ENCODE data around the gene MYL7. TPM values are rescaled to one million over a fixed set of nuclear protein-coding genes. Genes with fewer than 3 reads are reported as not detected.

MYL7 gene
- total RNA-seq, 4 donors from 2014 or later = not detected

DNA sequence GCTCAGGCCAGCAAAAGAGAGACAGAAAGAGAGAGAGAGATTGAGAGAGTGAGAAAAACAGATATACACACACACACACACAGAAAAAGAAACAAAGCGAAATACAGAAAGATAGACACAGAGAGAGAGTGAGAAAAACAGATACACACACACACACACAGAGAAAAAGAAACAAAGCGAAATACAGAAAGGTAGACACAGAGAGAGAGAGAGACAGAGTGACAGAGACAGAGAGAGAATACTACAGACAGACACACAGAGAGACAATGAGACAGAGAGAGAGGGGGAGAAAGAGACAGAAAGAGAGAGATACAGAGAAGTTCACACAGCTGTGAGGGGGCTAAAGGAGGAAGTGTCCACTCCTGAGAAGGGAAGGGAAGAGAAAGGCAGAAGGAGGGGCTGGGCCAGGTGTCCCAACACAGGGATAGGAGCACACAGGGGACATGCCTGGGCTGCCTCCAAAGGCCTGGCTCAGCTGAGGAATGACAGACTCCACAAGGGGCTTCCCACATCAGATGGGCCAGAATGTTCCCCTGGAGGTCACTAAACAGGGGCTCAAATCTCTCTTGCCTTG is 43.8 kb upstream of the MYL7 start:
- Histone ChIP-seq H3K4me3 (no peak overlapping the region), H3K36me3 (no peaks in the 10 kb centered on the region), H3K4me1 (no peaks in the 10 kb centered on the region), H3K9me3 (peaks cover 0 to 3% of the 10 kb centered on the region in 2 donors), H3K27me3 (peaks cover 6% of the 10 kb centered on the region), H3K27ac (no peak overlapping the region)
- intact Hi-C loops (cut with DNase I; ENCODE audit: low total_unique reads) = no loop called here
- WGBS, 2 donors (ENCODE audit: low coverage in 1 of 2) = 73 to 77% methylated on average over 2 of the region's 2 CpGs
- no peak for DNase-seq
- no peak for TF ChIP-seq POLR2AphosphoS5 (IDR thresholded peaks at IDR 0.05)
- no peak for TF ChIP-seq EP300 (IDR thresholded peaks at IDR 0.05; ENCODE audit: low read depth)
- in situ Hi-C loops (cut with MboI; ENCODE audit: low pct_ligation_motif_present in 1 of 4, low pct_unique_long_range_greater_than_20kb in 1 of 4, low sequenced_read_pairs in 3 of 4) = no loop called here

DNA sequence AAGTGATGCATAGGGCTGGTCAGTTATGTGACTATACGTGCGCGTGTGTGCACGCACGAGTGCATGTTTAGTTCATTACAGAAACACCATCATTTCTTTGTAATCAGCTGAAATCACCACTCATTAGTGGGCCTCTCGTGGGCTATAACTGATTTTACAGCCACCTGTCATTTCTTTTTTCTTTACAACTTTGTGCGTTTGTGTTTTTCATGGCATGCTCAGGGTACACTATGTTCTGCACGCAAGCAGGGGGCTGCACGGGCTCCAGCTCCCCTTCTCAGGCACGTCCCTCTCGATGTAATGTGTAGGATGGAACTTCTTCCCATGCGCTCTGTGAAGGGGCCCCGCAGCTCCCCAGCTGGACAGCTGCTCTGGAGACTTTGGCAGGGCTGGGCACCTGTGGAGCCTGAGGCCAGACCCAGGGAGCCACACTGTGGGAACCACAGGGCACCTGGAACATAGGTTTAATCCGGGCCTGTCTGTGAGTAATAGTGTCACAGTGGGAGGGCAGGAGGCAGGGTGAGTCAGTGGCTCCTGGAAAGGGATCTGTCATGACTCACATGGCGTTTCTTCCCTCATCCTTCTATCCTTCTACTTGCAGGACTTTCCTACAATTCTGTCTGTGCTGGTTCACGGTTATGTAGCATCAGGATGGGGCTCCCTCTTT is 43.2 kb upstream of the MYL7 start:
- no peak for DNase-seq
- no peaks in the 10 kb centered on the region for H3K4me1 ChIP-seq
- H3K27me3 ChIP-seq = peaks cover 6% of the 10 kb centered on the region
- no peaks in the 10 kb centered on the region for H3K36me3 ChIP-seq
- in situ Hi-C loops (cut with MboI; ENCODE audit: low pct_ligation_motif_present in 1 of 4, low pct_unique_long_range_greater_than_20kb in 1 of 4, low sequenced_read_pairs in 3 of 4) (no loop called here), intact Hi-C loops (cut with DNase I; ENCODE audit: low total_unique reads) (no loop called here)
- no peak overlapping the region for H3K4me3 ChIP-seq
- H3K9me3 ChIP-seq = peaks cover 0 to 3% of the 10 kb centered on the region in 2 donors
- 70% methylated on average over 9 to 15 of the region's 16 CpGs for WGBS, 2 donors (ENCODE audit: low coverage in 1 of 2)
- H3K27ac ChIP-seq = no peak overlapping the region
- no peak for TF ChIP-seq EP300 (IDR thresholded peaks at IDR 0.05; ENCODE audit: low read depth)
- no peak for TF ChIP-seq POLR2A (IDR thresholded peaks at IDR 0.05)
- no peak for TF ChIP-seq POLR2AphosphoS5 (IDR thresholded peaks at IDR 0.05)
- TF ChIP-seq, protein P1, sequence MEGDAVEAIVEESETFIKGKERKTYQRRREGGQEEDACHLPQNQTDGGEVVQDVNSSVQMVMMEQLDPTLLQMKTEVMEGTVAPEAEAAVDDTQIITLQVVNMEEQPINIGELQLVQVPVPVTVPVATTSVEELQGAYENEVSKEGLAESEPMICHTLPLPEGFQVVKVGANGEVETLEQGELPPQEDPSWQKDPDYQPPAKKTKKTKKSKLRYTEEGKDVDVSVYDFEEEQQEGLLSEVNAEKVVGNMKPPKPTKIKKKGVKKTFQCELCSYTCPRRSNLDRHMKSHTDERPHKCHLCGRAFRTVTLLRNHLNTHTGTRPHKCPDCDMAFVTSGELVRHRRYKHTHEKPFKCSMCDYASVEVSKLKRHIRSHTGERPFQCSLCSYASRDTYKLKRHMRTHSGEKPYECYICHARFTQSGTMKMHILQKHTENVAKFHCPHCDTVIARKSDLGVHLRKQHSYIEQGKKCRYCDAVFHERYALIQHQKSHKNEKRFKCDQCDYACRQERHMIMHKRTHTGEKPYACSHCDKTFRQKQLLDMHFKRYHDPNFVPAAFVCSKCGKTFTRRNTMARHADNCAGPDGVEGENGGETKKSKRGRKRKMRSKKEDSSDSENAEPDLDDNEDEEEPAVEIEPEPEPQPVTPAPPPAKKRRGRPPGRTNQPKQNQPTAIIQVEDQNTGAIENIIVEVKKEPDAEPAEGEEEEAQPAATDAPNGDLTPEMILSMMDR (IDR thresholded peaks at IDR 0.05) = no peak

DNA sequence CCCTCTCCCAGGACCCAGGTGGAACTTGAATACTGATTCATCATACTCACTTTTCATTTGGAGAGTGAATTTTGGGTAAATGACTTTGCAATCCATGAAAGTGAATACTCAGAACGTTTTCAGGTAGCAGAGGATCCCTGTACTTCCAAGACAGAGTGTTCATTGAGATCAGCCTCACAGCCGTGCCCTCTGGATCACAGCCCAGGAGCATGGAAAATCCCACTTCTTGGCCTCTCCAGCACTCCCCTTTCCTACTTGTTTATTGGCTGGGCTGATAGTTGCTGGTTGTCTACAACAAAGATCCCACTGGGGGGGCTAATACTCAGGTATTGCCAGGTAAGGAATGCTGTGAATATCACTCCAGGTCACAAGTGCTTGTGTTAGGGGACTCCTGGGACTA is 42.3 kb upstream of the MYL7 start:
- in situ Hi-C loops (cut with MboI; ENCODE audit: low pct_ligation_motif_present in 1 of 4, low pct_unique_long_range_greater_than_20kb in 1 of 4, low sequenced_read_pairs in 3 of 4) (no loop called here), intact Hi-C loops (cut with DNase I; ENCODE audit: low total_unique reads) (no loop called here)
- Histone ChIP-seq H3K9me3 (peaks cover 0 to 3% of the 10 kb centered on the region in 2 donors), H3K4me3 (no peak overlapping the region), H3K4me1 (no peaks in the 10 kb centered on the region), H3K36me3 (no peaks in the 10 kb centered on the region), H3K27me3 (peaks cover 6% of the 10 kb centered on the region), H3K27ac (no peak overlapping the region)
- TF ChIP-seq EP300 (IDR thresholded peaks at IDR 0.05; ENCODE audit: low read depth) = no peak
- WGBS, 2 donors (ENCODE audit: low coverage in 1 of 2) = 53% methylated on average over 2 of the region's 2 CpGs; no CpG with 5 or more reads in 1 of the 2 donors
- DNase-seq = no peak

DNA sequence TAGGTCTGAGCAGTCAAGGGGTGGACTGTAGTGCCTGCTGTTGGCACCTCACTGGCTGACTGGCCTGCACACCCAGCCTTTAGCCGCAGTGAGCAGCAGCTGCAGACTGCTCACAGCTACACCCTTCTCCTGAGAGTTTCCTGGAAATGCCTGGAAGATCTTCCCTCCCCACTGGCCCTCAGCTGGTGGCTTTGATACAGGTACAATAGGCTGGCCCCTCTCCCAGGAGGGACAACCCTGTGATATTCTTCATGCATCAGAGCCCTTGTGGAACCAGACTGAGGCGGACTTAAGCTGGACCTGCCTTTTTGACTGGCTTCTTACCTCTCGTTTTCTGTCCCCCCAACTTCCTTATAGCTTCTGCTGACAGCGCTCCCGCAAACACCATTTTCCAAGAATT is 41.7 kb upstream of the MYL7 start:
- intact Hi-C loops (cut with DNase I; ENCODE audit: low total_unique reads) (no loop called here), in situ Hi-C loops (cut with MboI; ENCODE audit: low pct_ligation_motif_present in 1 of 4, low pct_unique_long_range_greater_than_20kb in 1 of 4, low sequenced_read_pairs in 3 of 4) (no loop called here)
- no peak for DNase-seq
- WGBS, 2 donors (ENCODE audit: low coverage in 1 of 2) = 40 to 89% methylated on average over 1 to 5 of the region's 5 CpGs
- TF ChIP-seq POLR2A (IDR thresholded peaks at IDR 0.05) = no peak
- no peak for TF ChIP-seq POLR2AphosphoS5 (IDR thresholded peaks at IDR 0.05)
- TF ChIP-seq, protein P1 (IDR thresholded peaks at IDR 0.05) = no peak
- TF ChIP-seq EP300 (IDR thresholded peaks at IDR 0.05; ENCODE audit: low read depth) = no peak
- no peaks in the 10 kb centered on the region for H3K36me3 ChIP-seq
- peaks cover 6% of the 10 kb centered on the region for H3K27me3 ChIP-seq
- no peak overlapping the region for H3K4me3 ChIP-seq
- H3K9me3 ChIP-seq = peaks cover 0 to 3% of the 10 kb centered on the region in 2 donors
- no peak overlapping the region for H3K27ac ChIP-seq
- H3K4me1 ChIP-seq = no peaks in the 10 kb centered on the region

DNA sequence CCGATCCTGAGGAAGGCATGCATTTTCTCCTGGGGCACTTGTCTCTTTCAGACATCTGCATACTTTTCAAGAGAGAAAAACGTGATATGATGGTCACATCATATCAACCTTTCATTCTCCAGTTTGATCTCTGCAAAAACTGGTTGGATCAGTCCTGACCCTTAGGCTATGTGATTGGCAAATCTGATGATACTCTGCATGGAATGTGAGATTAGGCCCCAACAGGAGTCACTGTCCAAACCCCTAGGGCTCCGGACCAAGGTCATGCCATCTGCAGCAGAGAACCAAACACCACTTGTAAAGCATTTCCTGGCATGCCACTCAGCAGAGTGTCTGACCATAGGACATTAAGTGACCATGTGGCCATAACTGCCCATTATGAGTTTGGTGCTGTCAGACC is 39.5 kb upstream of the MYL7 start:
- Histone ChIP-seq H3K9me3 (peaks cover 0 to 3% of the 10 kb centered on the region in 2 donors), H3K27ac (no peak overlapping the region), H3K4me1 (no peaks in the 10 kb centered on the region), H3K4me3 (no peak overlapping the region), H3K36me3 (no peaks in the 10 kb centered on the region), H3K27me3 (peaks cover 6% of the 10 kb centered on the region)
- WGBS, 2 donors (ENCODE audit: low coverage in 1 of 2) = 51 to 65% methylated on average over 2 to 3 of the region's 3 CpGs
- in situ Hi-C loops (cut with MboI; ENCODE audit: low pct_ligation_motif_present in 1 of 4, low pct_unique_long_range_greater_than_20kb in 1 of 4, low sequenced_read_pairs in 3 of 4) = no loop called here
- TF ChIP-seq, protein P1 (IDR thresholded peaks at IDR 0.05) = no peak
- TF ChIP-seq EP300 (IDR thresholded peaks at IDR 0.05; ENCODE audit: low read depth) (no peak), POLR2AphosphoS5 (IDR thresholded peaks at IDR 0.05) (no peak), POLR2A (IDR thresholded peaks at IDR 0.05) (no peak)
- intact Hi-C loops (cut with DNase I; ENCODE audit: low total_unique reads) = no loop called here
- DNase-seq = no peak
